ENCODE measurements around the gene MORN3. TPM values are rescaled to one million over a fixed set of nuclear protein-coding genes. Genes with fewer than 3 reads are reported as not detected.

The MORN3 gene
- total RNA-seq, 1 experiment from 2014 or later, result 0.37 TPM

DNA sequence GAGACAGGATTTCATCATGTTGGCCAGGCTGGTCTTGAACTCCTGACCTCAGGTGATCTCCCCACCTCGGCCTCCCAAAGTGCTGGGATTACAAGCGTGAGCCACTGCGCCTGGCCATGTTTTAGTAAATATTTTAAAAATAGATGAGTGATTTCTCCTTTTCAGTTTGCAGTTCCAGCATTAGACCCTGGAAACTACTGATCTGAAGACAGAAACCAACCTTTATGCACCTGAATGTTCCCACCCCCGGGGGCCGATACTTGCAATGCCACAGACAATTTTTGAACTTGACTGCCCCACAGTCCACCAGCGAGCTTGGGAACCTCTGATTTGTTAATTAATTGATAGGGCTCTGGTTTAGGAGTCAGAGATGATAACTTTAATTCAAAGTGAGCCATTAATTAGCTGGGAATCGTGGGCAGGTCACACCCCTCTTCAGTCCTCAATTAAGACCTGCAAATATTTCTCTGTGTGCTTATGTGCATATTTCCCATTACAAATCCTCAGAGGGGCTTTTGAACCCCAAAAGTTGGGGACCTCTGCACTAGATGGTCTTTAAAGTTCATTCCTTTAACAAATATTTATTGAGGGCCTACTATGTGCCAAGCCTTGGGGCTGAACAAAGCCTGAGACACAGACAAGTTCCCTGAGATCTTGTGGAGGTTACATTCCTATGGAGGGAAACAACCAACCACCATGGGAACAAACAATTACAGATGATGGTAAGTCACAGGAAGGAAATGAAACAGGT, 39.0 kb upstream of the MORN3 start (continued):
- TF ChIP-seq FOXJ3 (CRISPR knock-in tag; IDR thresholded peaks at IDR 0.05; ENCODE audit: borderline replicate concordance) (no peak), CREM (CRISPR knock-in tag; IDR thresholded peaks at IDR 0.05) (no peak), ZNF121 (CRISPR knock-in tag; IDR thresholded peaks at IDR 0.05) (no peak), ZNF416 (CRISPR knock-in tag; IDR thresholded peaks at IDR 0.05) (no peak), KAT7 (CRISPR knock-in tag; IDR thresholded peaks at IDR 0.05; ENCODE audit: borderline replicate concordance) (no peak), EMX1 (CRISPR knock-in tag; IDR thresholded peaks at IDR 0.05) (no peak), GTF2I (CRISPR knock-in tag; conservative IDR thresholded peaks at IDR 0.05) (no peak), SOX15 (CRISPR knock-in tag; IDR thresholded peaks at IDR 0.05) (no peak)
- TF ChIP-seq, protein P1, sequence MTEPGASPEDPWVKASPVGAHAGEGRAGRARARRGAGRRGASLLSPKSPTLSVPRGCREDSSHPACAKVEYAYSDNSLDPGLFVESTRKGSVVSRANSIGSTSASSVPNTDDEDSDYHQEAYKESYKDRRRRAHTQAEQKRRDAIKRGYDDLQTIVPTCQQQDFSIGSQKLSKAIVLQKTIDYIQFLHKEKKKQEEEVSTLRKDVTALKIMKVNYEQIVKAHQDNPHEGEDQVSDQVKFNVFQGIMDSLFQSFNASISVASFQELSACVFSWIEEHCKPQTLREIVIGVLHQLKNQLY (CRISPR knock-in tag; IDR thresholded peaks at IDR 0.05), result no peak
- TF ChIP-seq, protein P2, sequence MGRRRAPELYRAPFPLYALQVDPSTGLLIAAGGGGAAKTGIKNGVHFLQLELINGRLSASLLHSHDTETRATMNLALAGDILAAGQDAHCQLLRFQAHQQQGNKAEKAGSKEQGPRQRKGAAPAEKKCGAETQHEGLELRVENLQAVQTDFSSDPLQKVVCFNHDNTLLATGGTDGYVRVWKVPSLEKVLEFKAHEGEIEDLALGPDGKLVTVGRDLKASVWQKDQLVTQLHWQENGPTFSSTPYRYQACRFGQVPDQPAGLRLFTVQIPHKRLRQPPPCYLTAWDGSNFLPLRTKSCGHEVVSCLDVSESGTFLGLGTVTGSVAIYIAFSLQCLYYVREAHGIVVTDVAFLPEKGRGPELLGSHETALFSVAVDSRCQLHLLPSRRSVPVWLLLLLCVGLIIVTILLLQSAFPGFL (CRISPR knock-in tag; IDR thresholded peaks at IDR 0.05; ENCODE audit: borderline replicate concordance), result no peak
- TF ChIP-seq, protein P3, sequence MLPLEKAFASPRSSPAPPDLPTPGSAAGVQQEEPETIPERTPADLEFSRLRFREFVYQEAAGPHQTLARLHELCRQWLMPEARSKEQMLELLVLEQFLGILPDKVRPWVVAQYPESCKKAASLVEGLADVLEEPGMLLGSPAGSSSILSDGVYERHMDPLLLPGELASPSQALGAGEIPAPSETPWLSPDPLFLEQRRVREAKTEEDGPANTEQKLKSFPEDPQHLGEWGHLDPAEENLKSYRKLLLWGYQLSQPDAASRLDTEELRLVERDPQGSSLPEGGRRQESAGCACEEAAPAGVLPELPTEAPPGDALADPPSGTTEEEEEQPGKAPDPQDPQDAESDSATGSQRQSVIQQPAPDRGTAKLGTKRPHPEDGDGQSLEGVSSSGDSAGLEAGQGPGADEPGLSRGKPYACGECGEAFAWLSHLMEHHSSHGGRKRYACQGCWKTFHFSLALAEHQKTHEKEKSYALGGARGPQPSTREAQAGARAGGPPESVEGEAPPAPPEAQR (CRISPR knock-in tag; IDR thresholded peaks at IDR 0.05), result no peak
- TF ChIP-seq, protein P4, sequence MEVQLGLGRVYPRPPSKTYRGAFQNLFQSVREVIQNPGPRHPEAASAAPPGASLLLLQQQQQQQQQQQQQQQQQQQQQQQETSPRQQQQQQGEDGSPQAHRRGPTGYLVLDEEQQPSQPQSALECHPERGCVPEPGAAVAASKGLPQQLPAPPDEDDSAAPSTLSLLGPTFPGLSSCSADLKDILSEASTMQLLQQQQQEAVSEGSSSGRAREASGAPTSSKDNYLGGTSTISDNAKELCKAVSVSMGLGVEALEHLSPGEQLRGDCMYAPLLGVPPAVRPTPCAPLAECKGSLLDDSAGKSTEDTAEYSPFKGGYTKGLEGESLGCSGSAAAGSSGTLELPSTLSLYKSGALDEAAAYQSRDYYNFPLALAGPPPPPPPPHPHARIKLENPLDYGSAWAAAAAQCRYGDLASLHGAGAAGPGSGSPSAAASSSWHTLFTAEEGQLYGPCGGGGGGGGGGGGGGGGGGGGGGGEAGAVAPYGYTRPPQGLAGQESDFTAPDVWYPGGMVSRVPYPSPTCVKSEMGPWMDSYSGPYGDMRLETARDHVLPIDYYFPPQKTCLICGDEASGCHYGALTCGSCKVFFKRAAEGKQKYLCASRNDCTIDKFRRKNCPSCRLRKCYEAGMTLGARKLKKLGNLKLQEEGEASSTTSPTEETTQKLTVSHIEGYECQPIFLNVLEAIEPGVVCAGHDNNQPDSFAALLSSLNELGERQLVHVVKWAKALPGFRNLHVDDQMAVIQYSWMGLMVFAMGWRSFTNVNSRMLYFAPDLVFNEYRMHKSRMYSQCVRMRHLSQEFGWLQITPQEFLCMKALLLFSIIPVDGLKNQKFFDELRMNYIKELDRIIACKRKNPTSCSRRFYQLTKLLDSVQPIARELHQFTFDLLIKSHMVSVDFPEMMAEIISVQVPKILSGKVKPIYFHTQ (CRISPR knock-in tag; IDR thresholded peaks at IDR 0.05), result no peak
- TF ChIP-seq, protein P5, sequence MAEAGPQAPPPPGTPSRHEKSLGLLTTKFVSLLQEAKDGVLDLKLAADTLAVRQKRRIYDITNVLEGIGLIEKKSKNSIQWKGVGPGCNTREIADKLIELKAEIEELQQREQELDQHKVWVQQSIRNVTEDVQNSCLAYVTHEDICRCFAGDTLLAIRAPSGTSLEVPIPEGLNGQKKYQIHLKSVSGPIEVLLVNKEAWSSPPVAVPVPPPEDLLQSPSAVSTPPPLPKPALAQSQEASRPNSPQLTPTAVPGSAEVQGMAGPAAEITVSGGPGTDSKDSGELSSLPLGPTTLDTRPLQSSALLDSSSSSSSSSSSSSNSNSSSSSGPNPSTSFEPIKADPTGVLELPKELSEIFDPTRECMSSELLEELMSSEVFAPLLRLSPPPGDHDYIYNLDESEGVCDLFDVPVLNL (CRISPR knock-in tag; IDR thresholded peaks at IDR 0.05; ENCODE audit: borderline replicate concordance, low read depth), result no peak

DNA sequence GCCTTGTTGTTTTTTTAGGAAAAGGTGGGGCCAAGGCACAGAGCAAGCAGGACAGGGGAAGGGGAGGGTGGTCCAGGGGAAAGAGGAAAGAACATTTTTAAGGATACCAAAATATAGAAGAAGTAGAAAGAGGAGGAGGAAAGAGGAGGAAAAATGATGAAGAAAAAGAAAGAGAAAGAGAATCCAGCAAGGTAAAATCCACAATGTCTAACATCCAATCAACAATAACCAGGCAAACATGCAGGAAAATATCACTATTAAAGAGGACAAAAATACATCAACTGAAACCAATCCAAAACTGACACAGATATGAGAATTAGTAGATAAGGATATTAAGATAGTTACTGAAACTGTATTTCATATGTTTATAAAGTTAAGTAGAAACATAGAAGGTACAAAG, 36.1 kb upstream of the MORN3 start:
- DNase-seq (ENCODE audit: low spot score), result no peak
- Mint-ChIP-seq H3K9me3 (peaks cover 7% of the 10 kb centered on the region), H3K27me3 (ENCODE audit: low read depth) (peaks cover 14% of the 10 kb centered on the region), H3K4me3 (no peak overlapping the region), H3K27ac (no peak overlapping the region), H3K36me3 (no peaks in the 10 kb centered on the region), H3K4me1 (no peaks in the 10 kb centered on the region)
- ChIA-PET POLR2A (no interaction called here), CTCF (interaction anchor here (2.3 kb wide), 1 partner anchor 88 kb away, joined by 9 read pairs; the partner anchor contains the start of gene RHOF)
- no peak for ATAC-seq
- TF ChIP-seq, protein P2 (CRISPR knock-in tag; IDR thresholded peaks at IDR 0.05; ENCODE audit: borderline replicate concordance), result no peak
- TF ChIP-seq ZNF138 (CRISPR knock-in tag; conservative IDR thresholded peaks at IDR 0.05) (no peak), NFYB (CRISPR knock-in tag; conservative IDR thresholded peaks at IDR 0.05; ENCODE audit: low read depth) (no peak), NFATC4 (CRISPR knock-in tag; IDR thresholded peaks at IDR 0.05) (no peak), RORB (CRISPR knock-in tag; IDR thresholded peaks at IDR 0.05) (no peak), GRHL2 (CRISPR knock-in tag; IDR thresholded peaks at IDR 0.05; ENCODE audit: insufficient replicate concordance, severe bottlenecking) (no peak), KAT7 (CRISPR knock-in tag; IDR thresholded peaks at IDR 0.05; ENCODE audit: borderline replicate concordance) (no peak), NR2C2 (CRISPR knock-in tag; IDR thresholded peaks at IDR 0.05) (no peak), ZNF263 (CRISPR knock-in tag; IDR thresholded peaks at IDR 0.05; ENCODE audit: low read depth) (no peak), SMAD3 (CRISPR knock-in tag; IDR thresholded peaks at IDR 0.05; ENCODE audit: borderline replicate concordance) (no peak)
- TF ChIP-seq, protein P6, sequence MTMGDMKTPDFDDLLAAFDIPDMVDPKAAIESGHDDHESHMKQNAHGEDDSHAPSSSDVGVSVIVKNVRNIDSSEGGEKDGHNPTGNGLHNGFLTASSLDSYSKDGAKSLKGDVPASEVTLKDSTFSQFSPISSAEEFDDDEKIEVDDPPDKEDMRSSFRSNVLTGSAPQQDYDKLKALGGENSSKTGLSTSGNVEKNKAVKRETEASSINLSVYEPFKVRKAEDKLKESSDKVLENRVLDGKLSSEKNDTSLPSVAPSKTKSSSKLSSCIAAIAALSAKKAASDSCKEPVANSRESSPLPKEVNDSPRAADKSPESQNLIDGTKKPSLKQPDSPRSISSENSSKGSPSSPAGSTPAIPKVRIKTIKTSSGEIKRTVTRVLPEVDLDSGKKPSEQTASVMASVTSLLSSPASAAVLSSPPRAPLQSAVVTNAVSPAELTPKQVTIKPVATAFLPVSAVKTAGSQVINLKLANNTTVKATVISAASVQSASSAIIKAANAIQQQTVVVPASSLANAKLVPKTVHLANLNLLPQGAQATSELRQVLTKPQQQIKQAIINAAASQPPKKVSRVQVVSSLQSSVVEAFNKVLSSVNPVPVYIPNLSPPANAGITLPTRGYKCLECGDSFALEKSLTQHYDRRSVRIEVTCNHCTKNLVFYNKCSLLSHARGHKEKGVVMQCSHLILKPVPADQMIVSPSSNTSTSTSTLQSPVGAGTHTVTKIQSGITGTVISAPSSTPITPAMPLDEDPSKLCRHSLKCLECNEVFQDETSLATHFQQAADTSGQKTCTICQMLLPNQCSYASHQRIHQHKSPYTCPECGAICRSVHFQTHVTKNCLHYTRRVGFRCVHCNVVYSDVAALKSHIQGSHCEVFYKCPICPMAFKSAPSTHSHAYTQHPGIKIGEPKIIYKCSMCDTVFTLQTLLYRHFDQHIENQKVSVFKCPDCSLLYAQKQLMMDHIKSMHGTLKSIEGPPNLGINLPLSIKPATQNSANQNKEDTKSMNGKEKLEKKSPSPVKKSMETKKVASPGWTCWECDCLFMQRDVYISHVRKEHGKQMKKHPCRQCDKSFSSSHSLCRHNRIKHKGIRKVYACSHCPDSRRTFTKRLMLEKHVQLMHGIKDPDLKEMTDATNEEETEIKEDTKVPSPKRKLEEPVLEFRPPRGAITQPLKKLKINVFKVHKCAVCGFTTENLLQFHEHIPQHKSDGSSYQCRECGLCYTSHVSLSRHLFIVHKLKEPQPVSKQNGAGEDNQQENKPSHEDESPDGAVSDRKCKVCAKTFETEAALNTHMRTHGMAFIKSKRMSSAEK (CRISPR knock-in tag; IDR thresholded peaks at IDR 0.05; ENCODE audit: borderline replicate concordance), result no peak
- TF ChIP-seq, protein P7, sequence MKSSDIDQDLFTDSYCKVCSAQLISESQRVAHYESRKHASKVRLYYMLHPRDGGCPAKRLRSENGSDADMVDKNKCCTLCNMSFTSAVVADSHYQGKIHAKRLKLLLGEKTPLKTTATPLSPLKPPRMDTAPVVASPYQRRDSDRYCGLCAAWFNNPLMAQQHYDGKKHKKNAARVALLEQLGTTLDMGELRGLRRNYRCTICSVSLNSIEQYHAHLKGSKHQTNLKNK (CRISPR knock-in tag; IDR thresholded peaks at IDR 0.05), result no peak

Data from WTC11 (cell line).